H1 (cell line): ENCODE measurements around the gene LCE5A. TPM values are rescaled to one million over a fixed set of nuclear protein-coding genes. Genes with fewer than 3 reads are reported as not detected.

Source experiments
- CTCF ChIA-PET: fragments of 300-600 bp; sonication (Branson Sonifier 250); formaldehyde crosslinking; loops from one replicate; lab custom pipeline; 2021; ENCODE audit not compliant: partially characterized antibody; lab: Charles Lee
- POLR2A ChIA-PET: fragments of 300-600 bp; sonication (Branson Sonifier 250); formaldehyde crosslinking; loops from one replicate; lab custom pipeline; 2021; ENCODE audit warnings: inconsistent platforms; ENCODE audit not compliant: partially characterized antibody; lab: Charles Lee
- DNase-seq, 2 experiments: peaks; one replicate each; pipeline versions ENCODE4 v3.0.0 to v3.0.0-alpha.2; 2010 to 2022; ENCODE audit warnings: low spot score in 2 of 2, low read depth in 1 of 2, mixed read lengths in 1 of 2
- FAIRE-seq: peaks from 2 replicates; lab custom pipeline; 2011; peaks lifted over from hg19 to GRCh38; lab: Jason Lieb, UNC
- H2AFZ ChIP-seq: 2 replicates; pipeline ENCODE4 v1.8.1; 2012; ENCODE audit warnings: low read length, inconsistent platforms
- H2AK5ac ChIP-seq: 2 replicates; pipeline ENCODE4 v1.6.1; 2013; ENCODE audit warnings: low read depth, low read length
- H2BK120ac ChIP-seq: replicated peaks from 2 replicates; pipeline ENCODE3; 2013; ENCODE audit warnings: low read depth, low read length, inconsistent platforms
- H2BK12ac ChIP-seq: 2 replicates; pipeline ENCODE4 v1.6.1; 2013; ENCODE audit warnings: low read depth, low read length
- H2BK15ac ChIP-seq: 2 replicates; pipeline ENCODE4 v1.6.1; 2013; ENCODE audit warnings: low read length
- H2BK20ac ChIP-seq: 2 replicates; pipeline ENCODE4 v1.6.1; 2013; ENCODE audit warnings: low read length
- H2BK5ac ChIP-seq: 2 replicates; pipeline ENCODE4 v1.6.1; 2013; ENCODE audit warnings: low read depth, low read length
- H3K14ac ChIP-seq: 2 replicates; pipeline ENCODE4 v1.6.1; 2013; ENCODE audit warnings: inconsistent platforms; ENCODE audit not compliant: insufficient read length
- H3K18ac ChIP-seq: 2 replicates; pipeline ENCODE4 v1.6.1; 2013; ENCODE audit warnings: low read length; ENCODE audit errors: extremely low read depth
- H3K23ac ChIP-seq: 2 replicates; pipeline ENCODE4 v1.6.1; 2013; ENCODE audit warnings: inconsistent platforms; ENCODE audit not compliant: insufficient read length
- H3K23me2 ChIP-seq: 2 replicates; pipeline ENCODE4 v1.6.1; 2013; ENCODE audit warnings: low read depth, low read length
- H3K27ac ChIP-seq: 2 replicates; pipeline ENCODE4 v1.6.1; 2011; ENCODE audit warnings: low read depth, low read length, inconsistent platforms
- H3K27me3 ChIP-seq, 4 experiments: replicated peaks in 1 of 4; 1 replicate in 1 of 4; 2 replicates in 3 of 4; pipeline versions ENCODE4 v1.6.1 to v1.8.1; 2011 to 2013; ENCODE audit warnings: low read length in 3 of 4, mild to moderate bottlenecking in 3 of 4, inconsistent platforms in 2 of 4, mixed read lengths in 2 of 4, moderate library complexity in 1 of 4; ENCODE audit not compliant: control insufficient read depth in 3 of 4, insufficient read depth in 3 of 4; ENCODE audit errors: extremely low read depth in 1 of 4
- H3K36me3 ChIP-seq, 4 experiments: 2 replicates each; pipeline versions ENCODE4 v1.6.1 to v1.8.1; 2011 to 2013; ENCODE audit warnings: mild to moderate bottlenecking in 4 of 4, low read length in 3 of 4, moderate library complexity in 2 of 4, control low read depth in 1 of 4, inconsistent platforms in 1 of 4; ENCODE audit not compliant: insufficient read depth in 4 of 4, control insufficient read depth in 2 of 4
- H3K4ac ChIP-seq: replicated peaks from 2 replicates; pipeline ENCODE3; 2013; ENCODE audit warnings: low read length, low read depth, mixed read lengths, inconsistent platforms; ENCODE audit not compliant: insufficient read length
- H3K4me1 ChIP-seq, 4 experiments: replicated peaks in 1 of 4; 1 replicate in 1 of 4; 2 replicates in 3 of 4; pipeline versions ENCODE4 v1.6.1 to v1.8.1; 2011 to 2013; ENCODE audit warnings: low read length in 3 of 4, inconsistent platforms in 2 of 4, mixed read lengths in 1 of 4; ENCODE audit not compliant: insufficient read depth in 4 of 4, control insufficient read depth in 3 of 4
- H3K4me2 ChIP-seq, 2 experiments: 2 replicates each; pipeline versions ENCODE4 v1.6.1 to v1.8.1; 2011 to 2013; ENCODE audit warnings: low read depth in 2 of 2, low read length in 2 of 2, control low read depth in 1 of 2, inconsistent platforms in 1 of 2, mild to moderate bottlenecking in 1 of 2; ENCODE audit not compliant: insufficient read depth in 1 of 2
- H3K4me3 ChIP-seq, 4 experiments: fragments of 200-600, 300-600 bp in 1 of 4; sonication (generic), shearing (Covaris generic), sonication (Bioruptor Twin) in 1 of 4; 2 replicates each; pipeline versions ENCODE4 v1.5.1 to v1.8.1; 2011 to 2016; ENCODE audit warnings: low read length in 4 of 4, low read depth in 3 of 4, control low read depth in 2 of 4, inconsistent platforms in 2 of 4, mild to moderate bottlenecking in 2 of 4, mixed read lengths in 1 of 4, moderate library complexity in 1 of 4; ENCODE audit not compliant: insufficient read depth in 2 of 4; ENCODE audit errors: extremely low read depth in 1 of 4
- H3K56ac ChIP-seq: replicated peaks from 2 replicates; pipeline ENCODE3; 2013; ENCODE audit warnings: low read depth, mild to moderate bottlenecking, mixed read lengths, low read length, inconsistent platforms; ENCODE audit not compliant: insufficient read length
- H3K79me1 ChIP-seq: 2 replicates; pipeline ENCODE4 v1.6.1; 2013; ENCODE audit warnings: low read depth, low read length, control low read depth
- H3K79me2 ChIP-seq, 2 experiments: 2 replicates each; pipeline versions ENCODE4 v1.6.1 to v1.8.1; 2012 to 2013; ENCODE audit warnings: low read length in 2 of 2, mild to moderate bottlenecking in 2 of 2, inconsistent platforms in 1 of 2; ENCODE audit not compliant: insufficient read depth in 2 of 2, control insufficient read depth in 1 of 2
- H3K9ac ChIP-seq, 4 experiments: replicated peaks in 1 of 4; 1 replicate in 1 of 4; 2 replicates in 3 of 4; pipeline versions ENCODE4 v1.6.1 to v1.8.1; 2011 to 2013; ENCODE audit warnings: low read depth in 3 of 4, low read length in 3 of 4, control low read depth in 2 of 4, mild to moderate bottlenecking in 2 of 4, moderate library complexity in 2 of 4, inconsistent platforms in 1 of 4; ENCODE audit errors: extremely low read depth in 1 of 4
- H3K9me3 ChIP-seq, 2 experiments: 2 replicates each; pipeline versions ENCODE4 v1.6.1 to v1.8.1; 2012 to 2013; ENCODE audit warnings: mild to moderate bottlenecking in 2 of 2, moderate library complexity in 2 of 2, control low read depth in 1 of 2, inconsistent platforms in 1 of 2, low read depth in 1 of 2, low read length in 1 of 2, mixed read lengths in 1 of 2; ENCODE audit not compliant: insufficient read depth in 2 of 2
- H4K20me1 ChIP-seq, 2 experiments: replicated peaks in 1 of 2; 2 replicates each; pipeline versions ENCODE3 to v1.8.1; 2011 to 2013; ENCODE audit warnings: inconsistent platforms in 2 of 2, low read length in 2 of 2, mild to moderate bottlenecking in 1 of 2; ENCODE audit not compliant: insufficient read depth in 2 of 2, control insufficient read depth in 1 of 2
- H4K5ac ChIP-seq: 2 replicates; pipeline ENCODE4 v1.6.1; 2013; ENCODE audit warnings: low read length, low read depth, mixed read lengths, inconsistent platforms; ENCODE audit not compliant: insufficient read length
- H4K8ac ChIP-seq: 2 replicates; pipeline ENCODE4 v1.8.0; 2013; ENCODE audit warnings: mild to moderate bottlenecking, moderate library complexity, low read length, inconsistent platforms; ENCODE audit not compliant: insufficient read depth; ENCODE audit errors: extremely low read depth
- H4K91ac ChIP-seq: replicated peaks from 2 replicates; pipeline ENCODE3; 2013; ENCODE audit warnings: low read length, mixed read lengths, inconsistent platforms; ENCODE audit not compliant: insufficient read length
- BACH1 ChIP-seq: IDR thresholded peaks from 2 replicates; pipeline ENCODE4 v1.6.1; 2012; ENCODE audit warnings: low read length, improper control_type of control experiment
- CBX5 ChIP-seq: fragments of 300-800, 300-1000 bp; sonication (generic); IDR thresholded peaks from 2 replicates; pipeline ENCODE4 v1.7.1; 2016; ENCODE audit warnings: antibody characterized with exemption, low read length, low read depth
- CBX8 ChIP-seq: fragments of 300-800, 300-1000 bp; sonication (generic); IDR thresholded peaks from 2 replicates; pipeline ENCODE4 v1.7.1; 2016; ENCODE audit warnings: low read depth, low read length, borderline replicate concordance
- CEBPB ChIP-seq: IDR thresholded peaks from 2 replicates; pipeline ENCODE4 v1.6.1; 2012; ENCODE audit warnings: low read depth, low read length
- EP300 ChIP-seq, 2 experiments: IDR thresholded peaks; 1 replicate in 1 of 2; 2 replicates in 1 of 2; pipeline ENCODE4 v1.6.1; 2011 to 2012; ENCODE audit warnings: low read depth in 2 of 2, low read length in 2 of 2, mild to moderate bottlenecking in 2 of 2, borderline replicate concordance in 1 of 2, inconsistent platforms in 1 of 2, moderate library complexity in 1 of 2
- HDAC2 ChIP-seq, 2 experiments: fragments of 300-600 bp in 1 of 2; sonication (generic) in 1 of 2; IDR thresholded peaks; 2 replicates each; pipeline ENCODE4 v1.6.1; 2011 to 2012; ENCODE audit warnings: low read depth in 2 of 2, low read length in 2 of 2, mild to moderate bottlenecking in 2 of 2, moderate library complexity in 2 of 2, borderline replicate concordance in 1 of 2, inconsistent platforms in 1 of 2
- JUN ChIP-seq: IDR thresholded peaks from 2 replicates; pipeline ENCODE4 v1.6.1; 2011; ENCODE audit warnings: low read depth, mild to moderate bottlenecking, improper control_type of control experiment, low read length
- JUND ChIP-seq: IDR thresholded peaks from 2 replicates; pipeline ENCODE4 v1.6.1; 2011; ENCODE audit warnings: mild to moderate bottlenecking, improper control_type of control experiment, low read length
- POLR2A ChIP-seq, 2 experiments: IDR thresholded peaks; 1 replicate in 1 of 2; 2 replicates in 1 of 2; pipeline ENCODE4 v1.6.1; 2011; ENCODE audit warnings: low read depth in 2 of 2, low read length in 2 of 2, mild to moderate bottlenecking in 2 of 2; ENCODE audit errors: control extremely low read depth in 1 of 2
- SAP30 ChIP-seq: fragments of 300-600 bp; sonication (generic); IDR thresholded peaks from 2 replicates; pipeline ENCODE4 v1.7.1; 2012; ENCODE audit warnings: low read length, moderate library complexity, mild to moderate bottlenecking, inconsistent platforms; ENCODE audit not compliant: insufficient read depth, insufficient replicate concordance
- SIRT6 ChIP-seq: IDR thresholded peaks from one replicate; pipeline ENCODE4 v1.7.1; 2012; ENCODE audit warnings: low read length, inconsistent platforms
- SP1 ChIP-seq: IDR thresholded peaks from 2 replicates; pipeline ENCODE4 v1.6.1; 2011; ENCODE audit warnings: low read depth, low read length
- SRF ChIP-seq: IDR thresholded peaks from 2 replicates; pipeline ENCODE4 v1.6.1; 2011; ENCODE audit warnings: mild to moderate bottlenecking, low read depth, low read length, moderate library complexity
- TAF7 ChIP-seq: optimal IDR thresholded peaks from 2 replicates; pipeline ENCODE3; 2011; ENCODE audit warnings: low read depth, mild to moderate bottlenecking, inconsistent platforms, low read length, moderate library complexity, borderline replicate concordance
- TCF12 ChIP-seq: IDR thresholded peaks from 2 replicates; pipeline ENCODE4 v1.6.1; 2011; ENCODE audit warnings: low read depth, mild to moderate bottlenecking, low read length
- YY1 ChIP-seq: IDR thresholded peaks from 2 replicates; pipeline ENCODE4 v1.6.1; 2011; ENCODE audit warnings: low read depth, mild to moderate bottlenecking, low read length
- WGBS, 2 experiments: shearing (Covaris generic) in 1 of 2; methylation state at CpG; one replicate each; pipeline versions ENCODE4 v1.1.6 to v1.1.7; 2013 to 2015; ENCODE audit warnings: low lambda C conversion rate in 2 of 2, mixed read lengths in 2 of 2, inconsistent platforms in 1 of 2, low coverage in 1 of 2, missing lambda C conversion rate in 1 of 2; ENCODE audit not compliant: insufficient replicate concordance in 2 of 2, insufficient coverage in 1 of 2, insufficient read length in 1 of 2; ENCODE audit errors: extremely low coverage in 1 of 2, missing lambda C conversion rate in 1 of 2; 5-methylcytosine and 5-hydroxymethylcytosine counted together
- polyA plus RNA-seq, 7 experiments: library from polyadenylated mRNA; depleted of rRNA in 3 of 7; stranded (reverse) in 5 of 7; unstranded in 2 of 7; fragments of >200 nt in 5 of 7; fragments of 200-250 nt in 2 of 7; gene quantifications; 1 replicate in 5 of 7; 2 replicates in 1 of 7; 4 replicates in 1 of 7; pipeline versions ENCODE4 v1.2.1 to v1.2.3, GENCODE V29; 2011 to 2013; ENCODE audit warnings: missing spikeins in 2 of 7, mixed read lengths in 2 of 7
- total RNA-seq: library from RNA; stranded (reverse); fragmentation: NEBNext Ultra II Directional; extraction: Animal tissue kit (Norgen Biotek cat#: 25700); gene quantifications from 2 replicates; pipeline ENCODE4 v1.2.1, GENCODE V29; 2021

Gene LCE5A
- total and polyA plus RNA-seq, 2 of the 8 experiments (the other 6 are each of a cell fraction or from before 2014, with no cell fraction given), result not detected

GRCh38 chr1:152543820-152544219, 33.2 kb downstream of the LCE5A start:
- no peak overlapping the region for H3K4ac ChIP-seq
- no peak overlapping the region for H3K23ac ChIP-seq
- H4K20me1 ChIP-seq, result no peaks in the 10 kb centered on the region
- H3K9me3 ChIP-seq, result peaks cover 70 to 76% of the 10 kb centered on the region in 2 experiments
- no peak overlapping the region for H4K8ac ChIP-seq
- H2BK120ac ChIP-seq, result no peak overlapping the region
- peaks cover 0 to 2% (median 0%) of the 10 kb centered on the region in 4 experiments; a peak in 1 of 8 replicates for H3K36me3 ChIP-seq
- ChIA-PET POLR2A (no interaction called here), CTCF (interaction anchor here (0.8 kb wide), 1 partner anchor 18 kb away, joined by 4 read pairs; no protein-coding TSS in a partner anchor)
- no peak overlapping the region for H2AFZ ChIP-seq
- no peak for DNase-seq
- no peak for FAIRE-seq
- no peak overlapping the region for H2BK20ac ChIP-seq
- no peak overlapping the region for H2BK15ac ChIP-seq
- no peak overlapping the region for H3K18ac ChIP-seq
- H3K4me2 ChIP-seq, result no peak overlapping the region
- no peaks in the 10 kb centered on the region for H3K27me3 ChIP-seq
- 85% methylated on average over 4 of the region's 4 CpGs; no CpG with 5 or more reads in 1 of the 2 experiments for WGBS, 2 experiments
- no peak overlapping the region for H2AK5ac ChIP-seq
- no peak overlapping the region for H4K91ac ChIP-seq
- no peak overlapping the region for H3K14ac ChIP-seq
- no peak overlapping the region for H2BK12ac ChIP-seq
- no peak overlapping the region for H4K5ac ChIP-seq
- H3K4me1 ChIP-seq, result no peaks in the 10 kb centered on the region
- H3K79me2 ChIP-seq, result no peaks in the 10 kb centered on the region; a peak in 1 of 4 replicates
- H2BK5ac ChIP-seq, result no peak overlapping the region
- no peak overlapping the region for H3K9ac ChIP-seq
- no peaks in the 10 kb centered on the region for H3K79me1 ChIP-seq
- no peaks in the 10 kb centered on the region for H3K23me2 ChIP-seq
- no peak overlapping the region for H3K4me3 ChIP-seq
- H3K56ac ChIP-seq, result no peak overlapping the region
- no peak overlapping the region for H3K27ac ChIP-seq
- TF ChIP-seq SRF (no peak), HDAC2 (IDR thresholded peaks at IDR 0.05; ENCODE audit: borderline replicate concordance in 1 of 2, low read depth in 2 of 2, low read length in 2 of 2) (no peak), TCF12 (no peak), CBX5 (no peak), JUN (no peak), CBX8 (no peak), BACH1 (no peak), EP300 (IDR thresholded peaks at IDR 0.05; ENCODE audit: borderline replicate concordance in 1 of 2, low read depth in 2 of 2, low read length in 2 of 2) (no peak), POLR2A (IDR thresholded peaks at IDR 0.05; ENCODE audit: control extremely low read depth in 1 of 2, low read depth in 2 of 2, low read length in 2 of 2) (no peak), SAP30 (no peak), YY1 (no peak), SIRT6 (no peak), TAF7 (no peak), CEBPB (no peak), JUND (no peak), SP1 (no peak)
